OCI-LY3 (cell line): ENCODE measurements around the gene DNM3.
A peak's percentile ranks its signal among the peaks of the same experiment; 100 is the strongest.

ENCODE experiments used
- H2AFZ ChIP-seq: fragments of 200-600, 300-600 bp; shearing (Covaris generic); 2 replicates; pipeline ENCODE4 v1.6.0; 2014; ENCODE audit warnings: antibody characterized with exemption, low read depth, low read length
- H3K27ac ChIP-seq: fragments of 200-600, 300-600 bp; sonication (generic); 2 replicates; pipeline ENCODE4 v1.5.1; 2014; ENCODE audit warnings: mild to moderate bottlenecking, low read length, moderate library complexity, mixed read lengths
- H3K27me3 ChIP-seq: fragments of 200-600, 300-600 bp; sonication (generic); 2 replicates; pipeline ENCODE4 v1.6.1; 2014; ENCODE audit warnings: low read depth, low read length, mixed read lengths
- H3K36me3 ChIP-seq: fragments of 200-600, 300-600 bp; sonication (generic); replicated peaks from 2 replicates; pipeline ENCODE3; 2014; ENCODE audit warnings: low read depth, low read length, mixed read lengths
- H3K4me1 ChIP-seq: fragments of 300-600, 200-600 bp; sonication (generic); 2 replicates; pipeline ENCODE4 v1.6.1; 2014; ENCODE audit warnings: low read length, mixed read lengths
- H3K4me2 ChIP-seq: fragments of 200-600, 300-600 bp; sonication (generic); 2 replicates; pipeline ENCODE4 v1.6.1; 2014; ENCODE audit warnings: low read length, mixed read lengths
- H3K4me3 ChIP-seq: fragments of 300-600, 200-600 bp; sonication (generic); 2 replicates; pipeline ENCODE4 v1.5.1; 2014; ENCODE audit warnings: antibody characterized with exemption, mild to moderate bottlenecking, low read length, moderate library complexity
- H3K79me2 ChIP-seq: fragments of 300-600, 200-600 bp; shearing (Covaris generic); 2 replicates; pipeline ENCODE4 v1.6.1; 2014; ENCODE audit warnings: mild to moderate bottlenecking, low read length, mixed read lengths
- H3K9ac ChIP-seq: fragments of 300-600, 200-600 bp; shearing (Covaris generic); 2 replicates; pipeline ENCODE4 v1.6.0; 2014; ENCODE audit warnings: mild to moderate bottlenecking, low read length, moderate library complexity
- H3K9me3 ChIP-seq: fragments of 200-600, 300-600 bp; shearing (Covaris generic); 2 replicates; pipeline ENCODE4 v1.6.1; 2014; ENCODE audit warnings: low read length, mixed read lengths; ENCODE audit not compliant: insufficient read depth
- H4K20me1 ChIP-seq: fragments of 200-600, 300-600 bp; sonication (generic); 2 replicates; pipeline ENCODE4 v1.6.1; 2016; ENCODE audit warnings: low read length, mixed read lengths; ENCODE audit not compliant: insufficient read depth
- EZH2phosphoT487 ChIP-seq: fragments of 200-600 bp; shearing (Covaris generic); IDR thresholded peaks from 2 replicates; pipeline ENCODE4 v1.6.1; 2018; ENCODE audit warnings: antibody characterized with exemption, mixed run types, low read depth
- TF ChIP-seq, protein P1 (sequence below): fragments of 200-600, 300-600 bp; sonication (generic); IDR thresholded peaks from 2 replicates; pipeline ENCODE4 v1.5.1; 2014; ENCODE audit warnings: antibody characterized with exemption, low read length, low read depth

The DNM3 gene

DNA sequence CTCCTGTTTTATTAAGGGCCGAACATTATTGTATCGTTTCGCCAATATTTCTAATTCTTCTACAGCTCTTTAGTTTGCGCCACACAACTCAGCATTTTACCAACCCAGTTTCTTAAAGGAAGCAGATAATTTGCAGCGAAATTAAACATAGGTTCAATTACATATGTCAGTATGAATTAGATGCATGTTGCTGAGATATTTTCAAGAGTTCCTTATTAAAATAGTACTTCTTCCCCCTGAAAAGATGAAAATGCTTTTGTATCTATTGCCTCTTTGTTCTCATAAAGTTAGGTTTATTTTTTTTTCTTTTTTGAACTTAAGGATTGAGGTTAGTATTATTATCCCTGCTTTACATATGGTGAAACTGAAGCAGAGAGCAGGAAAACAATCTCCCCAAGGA, 395.7 kb downstream of the DNM3 start:
- no peaks in the 10 kb centered on the region for H3K36me3 ChIP-seq
- no peak overlapping the region for H3K27ac ChIP-seq
- TF ChIP-seq, protein P1, sequence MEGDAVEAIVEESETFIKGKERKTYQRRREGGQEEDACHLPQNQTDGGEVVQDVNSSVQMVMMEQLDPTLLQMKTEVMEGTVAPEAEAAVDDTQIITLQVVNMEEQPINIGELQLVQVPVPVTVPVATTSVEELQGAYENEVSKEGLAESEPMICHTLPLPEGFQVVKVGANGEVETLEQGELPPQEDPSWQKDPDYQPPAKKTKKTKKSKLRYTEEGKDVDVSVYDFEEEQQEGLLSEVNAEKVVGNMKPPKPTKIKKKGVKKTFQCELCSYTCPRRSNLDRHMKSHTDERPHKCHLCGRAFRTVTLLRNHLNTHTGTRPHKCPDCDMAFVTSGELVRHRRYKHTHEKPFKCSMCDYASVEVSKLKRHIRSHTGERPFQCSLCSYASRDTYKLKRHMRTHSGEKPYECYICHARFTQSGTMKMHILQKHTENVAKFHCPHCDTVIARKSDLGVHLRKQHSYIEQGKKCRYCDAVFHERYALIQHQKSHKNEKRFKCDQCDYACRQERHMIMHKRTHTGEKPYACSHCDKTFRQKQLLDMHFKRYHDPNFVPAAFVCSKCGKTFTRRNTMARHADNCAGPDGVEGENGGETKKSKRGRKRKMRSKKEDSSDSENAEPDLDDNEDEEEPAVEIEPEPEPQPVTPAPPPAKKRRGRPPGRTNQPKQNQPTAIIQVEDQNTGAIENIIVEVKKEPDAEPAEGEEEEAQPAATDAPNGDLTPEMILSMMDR, result no peak
- no peak for TF ChIP-seq EZH2phosphoT487
- H3K4me3 ChIP-seq, result no peak overlapping the region
- no peaks in the 10 kb centered on the region for H3K79me2 ChIP-seq
- H3K9ac ChIP-seq, result no peak overlapping the region
- H3K4me2 ChIP-seq, result no peak overlapping the region
- H3K27me3 ChIP-seq, result no peaks in the 10 kb centered on the region
- peaks cover 8% of the 10 kb centered on the region for H3K4me1 ChIP-seq
- no peaks in the 10 kb centered on the region for H3K9me3 ChIP-seq
- H2AFZ ChIP-seq, result no peak overlapping the region
- no peaks in the 10 kb centered on the region for H4K20me1 ChIP-seq

- no peak overlapping the region for H3K27ac ChIP-seq
- H4K20me1 ChIP-seq, result no peaks in the 10 kb centered on the region
- no peaks in the 10 kb centered on the region for H3K27me3 ChIP-seq
- H3K79me2 ChIP-seq, result no peaks in the 10 kb centered on the region
- H3K4me2 ChIP-seq, result no peak overlapping the region
- no peaks in the 10 kb centered on the region for H3K36me3 ChIP-seq
- no peaks in the 10 kb centered on the region for H3K9me3 ChIP-seq
- H3K4me3 ChIP-seq, result no peak overlapping the region
- H3K4me1 ChIP-seq, result peaks cover 9% of the 10 kb centered on the region
- no peak overlapping the region for H2AFZ ChIP-seq
- TF ChIP-seq, protein P1, result no peak
- no peak for TF ChIP-seq EZH2phosphoT487
- no peak overlapping the region for H3K9ac ChIP-seq
Observed at GRCh38 chr1:172238158-172238557, 396.9 kb downstream of the DNM3 start.

GRCh38 chr1:172238965-172239364, 397.7 kb downstream of the DNM3 start:
- H3K9me3 ChIP-seq, result no peaks in the 10 kb centered on the region
- TF ChIP-seq, protein P1, result no peak
- TF ChIP-seq EZH2phosphoT487, result no peak
- H3K27me3 ChIP-seq, result no peaks in the 10 kb centered on the region
- H3K4me3 ChIP-seq, result no peak overlapping the region
- H3K79me2 ChIP-seq, result no peaks in the 10 kb centered on the region
- H2AFZ ChIP-seq, result no peak overlapping the region
- no peaks in the 10 kb centered on the region for H3K36me3 ChIP-seq
- H3K4me2 ChIP-seq, result no peak overlapping the region
- no peak overlapping the region for H3K27ac ChIP-seq
- peaks cover 9% of the 10 kb centered on the region for H3K4me1 ChIP-seq
- H3K9ac ChIP-seq, result no peak overlapping the region
- H4K20me1 ChIP-seq, result no peaks in the 10 kb centered on the region

- Histone ChIP-seq H2AFZ (peak overlapping the region; percentile 24; the same call in 1 of the 2 replicates), H3K4me2 (no peak overlapping the region), H3K36me3 (no peaks in the 10 kb centered on the region), H3K4me1 (peaks cover 9% of the 10 kb centered on the region), H3K4me3 (no peak overlapping the region), H3K27ac (no peak overlapping the region), H3K9ac (no peak overlapping the region), H3K9me3 (no peaks in the 10 kb centered on the region), H4K20me1 (no peaks in the 10 kb centered on the region), H3K27me3 (no peaks in the 10 kb centered on the region), H3K79me2 (no peaks in the 10 kb centered on the region)
- TF ChIP-seq, protein P1, result no peak
- TF ChIP-seq EZH2phosphoT487, result no peak
Observed at GRCh38 chr1:172239901-172240300, 398.6 kb downstream of the DNM3 start.
